Thyroid gland (tissue), 4 donors: ENCODE measurements around the gene PHEX.

ENCODE experiments used
- POLR2A ChIP-seq, 2 donors: fragments of 450-650 bp; IDR thresholded peaks; one replicate each; pipeline ENCODE4 v1.6.1; 2017; ENCODE audit warnings: antibody characterized with exemption in 2 of 2, mild to moderate bottlenecking in 2 of 2, moderate library complexity in 1 of 2
- TF ChIP-seq, protein P1 (sequence below), 6 experiments: fragments of 200-600 bp in 3 of 6; fragments of 450-650 bp in 3 of 6; sonication (generic) in 3 of 6; IDR thresholded peaks; one replicate each; pipeline ENCODE4 v1.5.1; 2016 to 2019; ENCODE audit warnings: antibody characterized with exemption in 6 of 6, mild to moderate bottlenecking in 2 of 6, inconsistent platforms in 1 of 6, moderate library complexity in 1 of 6

DNA sequence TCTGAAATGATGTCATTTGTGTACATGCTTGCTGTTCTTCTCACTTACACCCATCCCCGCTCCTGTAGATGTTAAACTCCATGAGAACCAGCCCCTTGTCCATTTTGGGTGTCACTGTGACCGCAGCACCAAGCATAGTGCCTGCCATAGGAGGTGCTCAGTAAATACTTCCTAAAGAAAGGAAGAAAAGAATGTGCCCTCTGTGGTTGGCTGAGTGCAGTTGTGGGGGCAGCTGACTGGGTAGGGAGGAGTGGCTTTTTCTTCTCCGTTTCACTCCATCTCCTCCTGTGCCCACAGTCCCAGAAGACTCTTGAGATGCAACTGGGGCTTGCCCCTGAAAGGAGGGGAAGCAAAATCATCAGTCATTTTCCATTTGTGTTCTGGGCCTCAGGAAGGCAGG, 25.5 kb downstream of the PHEX start:
- TF ChIP-seq, protein P1, sequence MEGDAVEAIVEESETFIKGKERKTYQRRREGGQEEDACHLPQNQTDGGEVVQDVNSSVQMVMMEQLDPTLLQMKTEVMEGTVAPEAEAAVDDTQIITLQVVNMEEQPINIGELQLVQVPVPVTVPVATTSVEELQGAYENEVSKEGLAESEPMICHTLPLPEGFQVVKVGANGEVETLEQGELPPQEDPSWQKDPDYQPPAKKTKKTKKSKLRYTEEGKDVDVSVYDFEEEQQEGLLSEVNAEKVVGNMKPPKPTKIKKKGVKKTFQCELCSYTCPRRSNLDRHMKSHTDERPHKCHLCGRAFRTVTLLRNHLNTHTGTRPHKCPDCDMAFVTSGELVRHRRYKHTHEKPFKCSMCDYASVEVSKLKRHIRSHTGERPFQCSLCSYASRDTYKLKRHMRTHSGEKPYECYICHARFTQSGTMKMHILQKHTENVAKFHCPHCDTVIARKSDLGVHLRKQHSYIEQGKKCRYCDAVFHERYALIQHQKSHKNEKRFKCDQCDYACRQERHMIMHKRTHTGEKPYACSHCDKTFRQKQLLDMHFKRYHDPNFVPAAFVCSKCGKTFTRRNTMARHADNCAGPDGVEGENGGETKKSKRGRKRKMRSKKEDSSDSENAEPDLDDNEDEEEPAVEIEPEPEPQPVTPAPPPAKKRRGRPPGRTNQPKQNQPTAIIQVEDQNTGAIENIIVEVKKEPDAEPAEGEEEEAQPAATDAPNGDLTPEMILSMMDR (IDR thresholded peaks at IDR 0.05), result no peak
- TF ChIP-seq POLR2A (IDR thresholded peaks at IDR 0.05), result no peak
